ENCODE measurements around the gene ZMYND10.

Gene ZMYND10

GRCh38 chr3:50371133-50371685, 25.7 kb upstream of the ZMYND10 start:
- no peak for DNase-seq (ENCODE audit: low read depth in 2 of 2)

- no peak for DNase-seq (ENCODE audit: low read depth in 2 of 2)
Observed at GRCh38 chr3:50370594-50370993, 25.1 kb upstream of the ZMYND10 start.

- no peak for DNase-seq (ENCODE audit: low read depth in 2 of 2)
Observed at GRCh38 chr3:50369012-50369670, 23.6 kb upstream of the ZMYND10 start.

- DNase-seq (ENCODE audit: low read depth in 2 of 2): no peak
Observed at GRCh38 chr3:50365842-50366220, 20.3 kb upstream of the ZMYND10 start.

- DNase-seq (ENCODE audit: low read depth in 2 of 2): peak; percentile 86 to 92
Observed at GRCh38 chr3:50365080-50365841, 19.7 kb upstream of the ZMYND10 start.

- no peak for DNase-seq (ENCODE audit: low read depth in 2 of 2)
Observed at GRCh38 chr3:50364573-50365079, 19.1 kb upstream of the ZMYND10 start.

- no peak for DNase-seq (ENCODE audit: low read depth in 2 of 2)
Observed at GRCh38 chr3:50359760-50360110, 14.2 kb upstream of the ZMYND10 start.

- DNase-seq (ENCODE audit: low read depth in 2 of 2): peak; percentile 88 to 93
Observed at GRCh38 chr3:50358911-50359759, 13.6 kb upstream of the ZMYND10 start, which contains the start of gene TMEM115. Gene TMEM115, minus strand, starts transcription at chr3:50359521. Its CDS starts 458 bp downstream, at chr3:50359063.

GRCh38 chr3:50358355-50358910, 12.9 kb upstream of the ZMYND10 start:
- DNase-seq (ENCODE audit: low read depth in 2 of 2): no peak

GRCh38 chr3:50357481-50357880, 11.9 kb upstream of the ZMYND10 start:
- no peak for DNase-seq (ENCODE audit: low read depth in 2 of 2)

GRCh38 chr3:50356553-50356952, 11.0 kb upstream of the ZMYND10 start:
- DNase-seq (ENCODE audit: low read depth in 2 of 2): no peak

- no peak for DNase-seq (ENCODE audit: low read depth in 2 of 2)
Observed at GRCh38 chr3:50355829-50356552, 10.5 kb upstream of the ZMYND10 start.

- no peak for DNase-seq (ENCODE audit: low read depth in 2 of 2)
Observed at GRCh38 chr3:50354850-50355249, 9.3 kb upstream of the ZMYND10 start.

- DNase-seq (ENCODE audit: low read depth in 2 of 2): no peak
Observed at GRCh38 chr3:50354186-50354764, 8.7 kb upstream of the ZMYND10 start.

GRCh38 chr3:50353245-50354004, 7.9 kb upstream of the ZMYND10 start:
- DNase-seq (ENCODE audit: low read depth in 2 of 2): no peak

- no peak for DNase-seq (ENCODE audit: low read depth in 2 of 2)
Observed at GRCh38 chr3:50352781-50353180, 7.2 kb upstream of the ZMYND10 start.

GRCh38 chr3:50351323-50351697, 5.8 kb upstream of the ZMYND10 start:
- DNase-seq (ENCODE audit: low read depth in 2 of 2): no peak

GRCh38 chr3:50350527-50351322, 5.2 kb upstream of the ZMYND10 start, which contains the start of the genes CYB561D2 and NPRL2:
Gene CYB561D2, plus strand, starts transcription at chr3:50350862. Its CDS starts 572 bp downstream, at chr3:50351434.
Gene NPRL2, minus strand, starts transcription at chr3:50350775. Its CDS starts 123 bp downstream, at chr3:50350652.
- peak; percentile 98 to 99 for DNase-seq (ENCODE audit: low read depth in 2 of 2)

GRCh38 chr3:50350213-50350526, 4.6 kb upstream of the ZMYND10 start:
- no peak for DNase-seq (ENCODE audit: low read depth in 2 of 2)

All from stimulated activated CD4-positive, alpha-beta T cell treated with anti-CD3 and anti-CD28 coated beads, Interleukin-12 subunit alpha, Interleukin-12 subunit beta, amount 100 ng/mL, for 24 hours (primary cell).